SU-DHL-6 (cell line): Measurements from ENCODE around the gene FARP2.
"Not testable (repeated sequence)": the region's sequence is repeated elsewhere in the genome, so short reads cannot be mapped to it uniquely, and the experiment has no call there.

ENCODE experiments used
- H2AFZ ChIP-seq: fragments of 200-600 bp; sonication (generic); 2 replicates; pipeline ENCODE4 v1.6.1; 2014; ENCODE audit warnings: low read depth, mild to moderate bottlenecking, moderate library complexity, mixed read lengths, antibody characterized with exemption, low read length; ENCODE audit not compliant: severe bottlenecking
- H3F3A ChIP-seq: fragments of 200-600 bp; shearing (Covaris generic); 2 replicates; pipeline ENCODE4 v1.6.0; 2016; ENCODE audit warnings: antibody characterized with exemption, mild to moderate bottlenecking; ENCODE audit not compliant: insufficient read depth
- H3K27ac ChIP-seq: fragments of 200-600 bp; sonication (generic); 2 replicates; pipeline ENCODE4 v1.5.1; 2016; ENCODE audit warnings: low read depth, mild to moderate bottlenecking, low read length, moderate library complexity, mixed read lengths
- H3K27me3 ChIP-seq: fragments of 200-600 bp; sonication (generic), shearing (Covaris generic); 2 replicates; pipeline ENCODE4 v1.6.0; 2014; ENCODE audit warnings: mild to moderate bottlenecking, low read length
- H3K36me3 ChIP-seq: fragments of 200-600 bp; sonication (generic); 2 replicates; pipeline ENCODE4 v1.6.1; 2014; ENCODE audit warnings: mild to moderate bottlenecking, low read length, mixed read lengths
- H3K4me2 ChIP-seq: fragments of 300-600, 200-600 bp; shearing (Covaris generic), sonication (generic); 2 replicates; pipeline ENCODE4 v1.6.0; 2014; ENCODE audit warnings: low read length, low read depth, mild to moderate bottlenecking; ENCODE audit not compliant: poor library complexity, severe bottlenecking
- H3K4me3 ChIP-seq: fragments of 200-600 bp; sonication (generic); 2 replicates; pipeline ENCODE4 v1.5.1; 2014; ENCODE audit warnings: antibody characterized with exemption, low read length, mild to moderate bottlenecking, mixed read lengths; ENCODE audit not compliant: insufficient read depth, poor library complexity, severe bottlenecking
- H3K79me2 ChIP-seq: fragments of 200-600 bp; sonication (generic); 2 replicates; pipeline ENCODE4 v1.6.1; 2014; ENCODE audit warnings: mild to moderate bottlenecking, low read length, moderate library complexity; ENCODE audit not compliant: insufficient read depth
- H3K9ac ChIP-seq: fragments of 200-600 bp; sonication (generic); 2 replicates; pipeline ENCODE4 v1.7.0; 2014; ENCODE audit warnings: mild to moderate bottlenecking, low read length
- H3K9me2 ChIP-seq: fragments of 200-600 bp; sonication (generic); replicated peaks from 2 replicates; pipeline ENCODE4 v1.6.1; 2014; ENCODE audit warnings: low read length; ENCODE audit not compliant: insufficient read depth
- H3K9me3 ChIP-seq: fragments of 200-600 bp; sonication (generic); 2 replicates; pipeline ENCODE4 v1.6.1; 2014; ENCODE audit warnings: low read length, mixed read lengths; ENCODE audit not compliant: insufficient read depth
- H4K20me1 ChIP-seq: fragments of 200-600 bp; sonication (generic); 2 replicates; pipeline ENCODE4 v1.6.1; 2014; ENCODE audit warnings: low read depth, mild to moderate bottlenecking, antibody characterized with exemption, low read length, moderate library complexity, mixed read lengths
- CTCF ChIP-seq: fragments of 200-600 bp; sonication (generic); IDR thresholded peaks from one replicate; pipeline ENCODE4 v1.5.1; 2017; ENCODE audit warnings: antibody characterized with exemption, mild to moderate bottlenecking, low read length, moderate library complexity; ENCODE audit not compliant: insufficient read depth, poor library complexity, severe bottlenecking
- EZH2phosphoT487 ChIP-seq: fragments of 200-600 bp; sonication (generic), shearing (Covaris generic); conservative IDR thresholded peaks from 2 replicates; pipeline ENCODE4 v1.6.1; 2018; ENCODE audit warnings: mild to moderate bottlenecking, antibody characterized with exemption, low read length, moderate library complexity, mixed read lengths

FARP2 gene

GRCh38 chr2:241519669-241520068 is 163.6 kb downstream of the FARP2 start:
- H2AFZ ChIP-seq = no peak overlapping the region
- H3K9me2 ChIP-seq = no peaks in the 10 kb centered on the region
- H3K79me2 ChIP-seq = no peaks in the 10 kb centered on the region
- H3K27me3 ChIP-seq = no peaks in the 10 kb centered on the region
- no peak for TF ChIP-seq CTCF
- no peak overlapping the region for H3K27ac ChIP-seq
- H3K36me3 ChIP-seq = no peaks in the 10 kb centered on the region
- peaks cover 7% of the 10 kb centered on the region; the same call in 1 of the 2 replicates for H3K9me3 ChIP-seq
- H3K4me3 ChIP-seq = no peak overlapping the region
- H3K9ac ChIP-seq = no peak overlapping the region
- no peak overlapping the region for H3K4me2 ChIP-seq
- no peaks in the 10 kb centered on the region for H4K20me1 ChIP-seq
- H3F3A ChIP-seq = no peaks in the 10 kb centered on the region

- H3K9me2 ChIP-seq = no peaks in the 10 kb centered on the region
- H3F3A ChIP-seq = no peaks in the 10 kb centered on the region
- H3K36me3 ChIP-seq = no peaks in the 10 kb centered on the region
- H3K9ac ChIP-seq = no peak overlapping the region
- no peak for TF ChIP-seq CTCF
- no peak for TF ChIP-seq EZH2phosphoT487
- no peak overlapping the region for H3K27ac ChIP-seq
- peaks cover 1% of the 10 kb centered on the region; the same call in 1 of the 2 replicates for H3K9me3 ChIP-seq
- H2AFZ ChIP-seq = no peak overlapping the region
- H3K4me2 ChIP-seq = no peak overlapping the region
- no peak overlapping the region for H3K4me3 ChIP-seq
- H4K20me1 ChIP-seq = no peaks in the 10 kb centered on the region
- H3K27me3 ChIP-seq = no peaks in the 10 kb centered on the region
- H3K79me2 ChIP-seq = no peaks in the 10 kb centered on the region
Observed at GRCh38 chr2:241522477-241522876, 166.4 kb downstream of the FARP2 start.

GRCh38 chr2:241525818-241526780 is 170.0 kb downstream of the FARP2 start:
- not testable (repeated sequence) for H3K9me3 ChIP-seq, H3K4me3 ChIP-seq, H3K9me2 ChIP-seq, H3K4me2 ChIP-seq, H3K27ac ChIP-seq, H3K79me2 ChIP-seq, H3K9ac ChIP-seq, H2AFZ ChIP-seq, H3K36me3 ChIP-seq, H3F3A ChIP-seq, H3K27me3 ChIP-seq, H4K20me1 ChIP-seq

- Histone ChIP-seq H2AFZ (no peak overlapping the region), H3K4me3 (no peak overlapping the region), H3K36me3 (no peaks in the 10 kb centered on the region), H3K9me3 (no peaks in the 10 kb centered on the region), H3K9me2 (no peaks in the 10 kb centered on the region), H3F3A (no peaks in the 10 kb centered on the region), H3K79me2 (no peaks in the 10 kb centered on the region), H3K27ac (no peak overlapping the region), H4K20me1 (no peaks in the 10 kb centered on the region), H3K27me3 (no peaks in the 10 kb centered on the region), H3K9ac (no peak overlapping the region), H3K4me2 (no peak overlapping the region)
- TF ChIP-seq EZH2phosphoT487 = no peak
- no peak for TF ChIP-seq CTCF
Observed at GRCh38 chr2:241530571-241530970, 174.5 kb downstream of the FARP2 start.
